Thyroid gland (tissue), 4 donors: Measurements from ENCODE around the gene OR6C70.

ENCODE experiments used
- CTCF ChIP-seq, 6 experiments: fragments of 200-600 bp in 3 of 6; fragments of 450-650 bp in 3 of 6; sonication (generic) in 3 of 6; IDR thresholded peaks; one replicate each; pipeline ENCODE4 v1.5.1; 2016 to 2019; ENCODE audit warnings: antibody characterized with exemption in 6 of 6, mild to moderate bottlenecking in 2 of 6, inconsistent platforms in 1 of 6, moderate library complexity in 1 of 6
- POLR2A ChIP-seq, 2 donors: fragments of 450-650 bp; IDR thresholded peaks; one replicate each; pipeline ENCODE4 v1.6.1; 2017; ENCODE audit warnings: antibody characterized with exemption in 2 of 2, mild to moderate bottlenecking in 2 of 2, moderate library complexity in 1 of 2

- TF ChIP-seq CTCF (IDR thresholded peaks at IDR 0.05) (no peak), POLR2A (IDR thresholded peaks at IDR 0.05) (no peak)
Measured at GRCh38 chr12:55516391-55516790, 46.5 kb upstream of the OR6C70 start.
